SK-N-SH (cell line): ENCODE data around the gene OR1M1. TPM values are rescaled to one million over a fixed set of nuclear protein-coding genes. Genes with fewer than 3 reads are reported as not detected.

Experiments
- CTCF ChIA-PET: fragments of 300-600, 350-600 bp; formaldehyde crosslinking; extraction: SDS; loops from one replicate; lab custom pipeline; 2021; lab: Yijun Ruan, JAX
- POLR2A ChIA-PET: fragments of 350-600 bp; sonication (Branson Sonifier 250); formaldehyde crosslinking; extraction: SDS; loops from one replicate; lab custom pipeline; 2020; ENCODE audit warnings: antibody characterized with exemption, inconsistent platforms; lab: Yijun Ruan, JAX
- DNase-seq: peaks from one replicate; pipeline ENCODE4 v3.0.0; 2012
- H2AFZ ChIP-seq: fragments of 200-600 bp; sonication (generic); 2 replicates; pipeline ENCODE4 v1.8.1; 2016; ENCODE audit warnings: antibody characterized with exemption, mild to moderate bottlenecking, low read depth
- H3F3A ChIP-seq: fragments of 200-600 bp; sonication (generic); replicated peaks from 2 replicates; pipeline ENCODE3; 2016; ENCODE audit warnings: antibody characterized with exemption, mild to moderate bottlenecking; ENCODE audit not compliant: insufficient read depth
- H3K27ac ChIP-seq, 2 experiments: fragments of 200-500 bp in 1 of 2; fragments of 200-600 bp in 1 of 2; sonication (Bioruptor generic) in 1 of 2; sonication (generic), shearing (Covaris generic) in 1 of 2; 2 replicates each; pipeline versions ENCODE4 v1.5.1 to v1.6.1; 2014 to 2016; ENCODE audit warnings: low read depth in 2 of 2, inconsistent platforms in 1 of 2, low read length in 1 of 2, mild to moderate bottlenecking in 1 of 2, mixed read lengths in 1 of 2
- H3K27me3 ChIP-seq: fragments of 200-600 bp; sonication (generic), shearing (Covaris generic); 2 replicates; pipeline ENCODE4 v1.6.1; 2016; ENCODE audit warnings: mixed run types; ENCODE audit not compliant: insufficient read depth
- H3K36me3 ChIP-seq, 2 experiments: fragments of 200-500 bp in 1 of 2; fragments of 200-600 bp in 1 of 2; sonication (Bioruptor generic) in 1 of 2; sonication (generic) in 1 of 2; replicated peaks in 1 of 2; 2 replicates each; pipeline versions ENCODE3 to v1.5.1; 2014 to 2016; ENCODE audit warnings: low read length in 1 of 2, mild to moderate bottlenecking in 1 of 2; ENCODE audit not compliant: insufficient read depth in 2 of 2, control insufficient read depth in 1 of 2
- H3K4me1 ChIP-seq, 2 experiments: fragments of 200-500 bp in 1 of 2; fragments of 200-600 bp in 1 of 2; sonication (Bioruptor generic) in 1 of 2; sonication (generic), shearing (Covaris generic) in 1 of 2; 2 replicates each; pipeline versions ENCODE4 v1.5.1 to v1.6.1; 2014 to 2016; ENCODE audit warnings: low read depth in 1 of 2, low read length in 1 of 2, mixed run types in 1 of 2; ENCODE audit not compliant: insufficient read depth in 2 of 2, control insufficient read depth in 1 of 2
- H3K4me2 ChIP-seq: fragments of 200-600 bp; sonication (generic), shearing (Covaris generic); 2 replicates; pipeline ENCODE4 v1.6.1; 2017; ENCODE audit warnings: mixed run types
- H3K4me3 ChIP-seq, 2 experiments: fragments of 200-500 bp in 1 of 2; fragments of 200-600 bp in 1 of 2; sonication (Bioruptor generic) in 1 of 2; sonication (generic), shearing (Covaris generic) in 1 of 2; 2 replicates each; pipeline versions ENCODE4 v1.5.1 to v1.8.1; 2014 to 2016; ENCODE audit warnings: low read depth in 2 of 2, inconsistent platforms in 1 of 2, low read length in 1 of 2, mild to moderate bottlenecking in 1 of 2, mixed read lengths in 1 of 2, moderate library complexity in 1 of 2
- H3K79me2 ChIP-seq: fragments of 200-600 bp; sonication (generic); 2 replicates; pipeline ENCODE4 v1.8.1; 2017; ENCODE audit warnings: mild to moderate bottlenecking; ENCODE audit not compliant: insufficient read depth
- H3K9ac ChIP-seq: fragments of 200-600 bp; sonication (generic); 2 replicates; pipeline ENCODE4 v1.6.1; 2017; ENCODE audit warnings: mixed run types
- H3K9me2 ChIP-seq: fragments of 200-600 bp; sonication (generic); 2 replicates; pipeline ENCODE4 v1.6.1; 2017; ENCODE audit warnings: mixed run types
- H3K9me3 ChIP-seq: fragments of 200-600 bp; sonication (generic); 2 replicates; pipeline ENCODE4 v1.6.1; 2017; ENCODE audit warnings: mixed run types, mild to moderate bottlenecking, moderate library complexity
- H4K20me1 ChIP-seq: fragments of 200-600 bp; sonication (generic); 2 replicates; pipeline ENCODE4 v1.6.1; 2017; ENCODE audit warnings: mild to moderate bottlenecking, mixed run types; ENCODE audit not compliant: insufficient read depth
- CTCF ChIP-seq: fragments of 200-600 bp; sonication (generic); IDR thresholded peaks from 2 replicates; pipeline ENCODE4 v1.6.1; 2017; ENCODE audit warnings: antibody characterized with exemption, mild to moderate bottlenecking, moderate library complexity
- ELF1 ChIP-seq: IDR thresholded peaks from 2 replicates; pipeline ENCODE4 v1.4.0; 2012
- EP300 ChIP-seq, 2 experiments: IDR thresholded peaks; 2 replicates each; pipeline versions ENCODE4 v1.4.0 to v1.6.1; 2012; ENCODE audit warnings: borderline replicate concordance in 1 of 2, low read depth in 1 of 2, low read length in 1 of 2
- FOSL2 ChIP-seq: IDR thresholded peaks from 2 replicates; pipeline ENCODE4 v1.4.0; 2012; ENCODE audit warnings: low read depth, mild to moderate bottlenecking, moderate library complexity, borderline replicate concordance
- FOXM1 ChIP-seq: IDR thresholded peaks from 2 replicates; pipeline ENCODE4 v1.4.0; 2012; ENCODE audit warnings: low read depth, mild to moderate bottlenecking
- GATA2 ChIP-seq: sonication (generic); formaldehyde crosslinking; IDR thresholded peaks from 2 replicates; pipeline ENCODE4 v1.5.0; 2020; ENCODE audit warnings: mild to moderate bottlenecking, missing genetic modification reagents
- JUND ChIP-seq: IDR thresholded peaks from 2 replicates; pipeline ENCODE4 v1.4.0; 2012
- MAX ChIP-seq: IDR thresholded peaks from 2 replicates; pipeline ENCODE4 v1.4.0; 2012; ENCODE audit warnings: low read depth
- MEF2A ChIP-seq: IDR thresholded peaks from 2 replicates; pipeline ENCODE4 v1.4.0; 2012; ENCODE audit warnings: low read depth, borderline replicate concordance
- NRF1 ChIP-seq: IDR thresholded peaks from 2 replicates; pipeline ENCODE4 v1.6.1; 2012; ENCODE audit warnings: low read depth, mild to moderate bottlenecking, low read length
- RAD21 ChIP-seq: IDR thresholded peaks from 2 replicates; pipeline ENCODE4 v1.6.1; 2012; ENCODE audit warnings: mild to moderate bottlenecking, low read length
- SIN3A ChIP-seq: IDR thresholded peaks from 2 replicates; pipeline ENCODE4 v1.6.1; 2012; ENCODE audit warnings: low read depth, mild to moderate bottlenecking, low read length, moderate library complexity, borderline replicate concordance
- TEAD4 ChIP-seq: IDR thresholded peaks from 2 replicates; pipeline ENCODE4 v1.4.0; 2012; ENCODE audit warnings: mild to moderate bottlenecking, borderline replicate concordance; ENCODE audit not compliant: insufficient read depth
- YY1 ChIP-seq: IDR thresholded peaks from 2 replicates; pipeline ENCODE4 v1.4.0; 2012; ENCODE audit warnings: low read depth, mild to moderate bottlenecking
- ZBTB33 ChIP-seq: IDR thresholded peaks from 2 replicates; pipeline ENCODE4 v1.4.0; 2012; ENCODE audit warnings: low read depth, borderline replicate concordance
- WGBS: methylation state at CpG from one replicate; pipeline ENCODE4 v1.1.6; 2017; ENCODE audit warnings: low lambda C conversion rate; 5-methylcytosine and 5-hydroxymethylcytosine counted together
- polyA plus RNA-seq, 3 experiments: library from polyadenylated mRNA; depleted of rRNA; stranded (reverse); fragments of >200 nt; gene quantifications; 2 replicates each; pipeline ENCODE4 v1.2.3, GENCODE V29; 2012
- TF ChIP-seq, protein P1 (sequence below): IDR thresholded peaks from 2 replicates; pipeline ENCODE4 v1.6.1; 2012; ENCODE audit warnings: mild to moderate bottlenecking, low read depth, low read length, moderate library complexity

Gene OR1M1
- polyA plus RNA-seq, 1 of the 3 experiments (the other 2 are of a cell fraction) = not detected

- no peaks in the 10 kb centered on the region for H3F3A ChIP-seq
Measured at GRCh38 chr19:9115307-9115813, 28.5 kb downstream of the OR1M1 start, which contains the start of gene OR7G1. Gene OR7G1 (minus strand): TSS chr19:9115763. CDS start chr19:9115763, 0 bp downstream.

DNA sequence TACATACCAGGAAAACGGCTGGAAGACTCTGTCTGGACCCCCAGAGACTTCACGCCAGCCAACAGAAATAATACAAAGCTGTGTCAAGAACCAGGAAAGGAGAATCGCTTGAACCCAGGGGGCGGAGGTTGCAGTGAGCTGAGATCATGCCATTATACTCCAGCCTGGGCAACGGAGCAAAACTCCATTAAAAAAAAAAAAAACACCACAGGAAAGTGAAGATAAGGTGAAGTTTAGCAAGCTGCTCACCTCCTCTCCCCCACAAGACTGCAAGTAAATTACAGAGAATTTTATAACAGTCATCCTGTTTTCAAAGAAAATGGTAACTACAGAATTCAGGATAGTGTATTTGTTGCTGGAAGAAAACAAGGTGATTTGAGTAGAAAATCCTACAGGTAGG lies 29.7 kb downstream of the OR1M1 start:
- H4K20me1 ChIP-seq = no peaks in the 10 kb centered on the region
- no peaks in the 10 kb centered on the region for H3K9me3 ChIP-seq
- TF ChIP-seq ZBTB33 (no peak), EP300 (IDR thresholded peaks at IDR 0.05; ENCODE audit: borderline replicate concordance in 1 of 2, low read depth in 1 of 2, low read length in 1 of 2) (no peak), RAD21 (no peak), GATA2 (no peak), YY1 (no peak), NRF1 (no peak), JUND (no peak), MEF2A (no peak)
- TF ChIP-seq, protein P1, sequence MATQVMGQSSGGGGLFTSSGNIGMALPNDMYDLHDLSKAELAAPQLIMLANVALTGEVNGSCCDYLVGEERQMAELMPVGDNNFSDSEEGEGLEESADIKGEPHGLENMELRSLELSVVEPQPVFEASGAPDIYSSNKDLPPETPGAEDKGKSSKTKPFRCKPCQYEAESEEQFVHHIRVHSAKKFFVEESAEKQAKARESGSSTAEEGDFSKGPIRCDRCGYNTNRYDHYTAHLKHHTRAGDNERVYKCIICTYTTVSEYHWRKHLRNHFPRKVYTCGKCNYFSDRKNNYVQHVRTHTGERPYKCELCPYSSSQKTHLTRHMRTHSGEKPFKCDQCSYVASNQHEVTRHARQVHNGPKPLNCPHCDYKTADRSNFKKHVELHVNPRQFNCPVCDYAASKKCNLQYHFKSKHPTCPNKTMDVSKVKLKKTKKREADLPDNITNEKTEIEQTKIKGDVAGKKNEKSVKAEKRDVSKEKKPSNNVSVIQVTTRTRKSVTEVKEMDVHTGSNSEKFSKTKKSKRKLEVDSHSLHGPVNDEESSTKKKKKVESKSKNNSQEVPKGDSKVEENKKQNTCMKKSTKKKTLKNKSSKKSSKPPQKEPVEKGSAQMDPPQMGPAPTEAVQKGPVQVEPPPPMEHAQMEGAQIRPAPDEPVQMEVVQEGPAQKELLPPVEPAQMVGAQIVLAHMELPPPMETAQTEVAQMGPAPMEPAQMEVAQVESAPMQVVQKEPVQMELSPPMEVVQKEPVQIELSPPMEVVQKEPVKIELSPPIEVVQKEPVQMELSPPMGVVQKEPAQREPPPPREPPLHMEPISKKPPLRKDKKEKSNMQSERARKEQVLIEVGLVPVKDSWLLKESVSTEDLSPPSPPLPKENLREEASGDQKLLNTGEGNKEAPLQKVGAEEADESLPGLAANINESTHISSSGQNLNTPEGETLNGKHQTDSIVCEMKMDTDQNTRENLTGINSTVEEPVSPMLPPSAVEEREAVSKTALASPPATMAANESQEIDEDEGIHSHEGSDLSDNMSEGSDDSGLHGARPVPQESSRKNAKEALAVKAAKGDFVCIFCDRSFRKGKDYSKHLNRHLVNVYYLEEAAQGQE = no peak
- no peak for DNase-seq
- H3K4me3 ChIP-seq = no peak overlapping the region
- H3K4me1 ChIP-seq = no peaks in the 10 kb centered on the region
- CTCF ChIA-PET = no interaction called here
- H3K27me3 ChIP-seq = peaks cover 14% of the 10 kb centered on the region; the same call in 1 of the 2 replicates
- H3K4me2 ChIP-seq = no peak overlapping the region
- H3K9ac ChIP-seq = no peak overlapping the region
- no peaks in the 10 kb centered on the region for H3K9me2 ChIP-seq
- H3K36me3 ChIP-seq = no peaks in the 10 kb centered on the region
- H3K79me2 ChIP-seq = no peaks in the 10 kb centered on the region
- H3K27ac ChIP-seq = no peak overlapping the region
- POLR2A ChIA-PET = no interaction called here
- no peaks in the 10 kb centered on the region for H3F3A ChIP-seq
- H2AFZ ChIP-seq = no peak overlapping the region
- 7% methylated on average over 5 of the region's 5 CpGs for WGBS

More at GRCh38 chr19:9115307-9115813, 28.5 kb downstream of the OR1M1 start, which contains the start of gene OR7G1:
- no peak within 1 kb of the TSS for H2AFZ ChIP-seq
- no peak within 1 kb of the TSS for H3K27ac ChIP-seq
- CTCF ChIA-PET = no interaction called here
- H3K79me2 ChIP-seq = no peaks in the 10 kb centered on the region
- no peaks in the 10 kb centered on the region for H3K9me3 ChIP-seq
- H3K4me3 ChIP-seq = no peak within 1 kb of the TSS
- H3K4me2 ChIP-seq = no peak within 1 kb of the TSS
- no peaks in the 10 kb centered on the region for H3K4me1 ChIP-seq
- DNase-seq = no peak
- H3K9me2 ChIP-seq = no peaks in the 10 kb centered on the region
- 0% methylated on average over 2 of the region's 2 CpGs for WGBS
- H3K27me3 ChIP-seq = peaks cover 23% of the 10 kb centered on the region; the same call in 1 of the 2 replicates
- H3K36me3 ChIP-seq = no peaks in the 10 kb centered on the region
- H3K9ac ChIP-seq = no peak within 1 kb of the TSS
- no peaks in the 10 kb centered on the region for H4K20me1 ChIP-seq
- TF ChIP-seq ELF1 (no peak), SIN3A (no peak), MAX (no peak), CTCF (no peak), TEAD4 (no peak), FOSL2 (no peak), FOXM1 (no peak)
- TF ChIP-seq, all 33 proteins: peak for 0
- POLR2A ChIA-PET = no interaction called here
